Ovary (tissue), 9 donors: ENCODE results near the gene HEPACAM2. TPM values are rescaled to one million over a fixed set of nuclear protein-coding genes. Genes with fewer than 3 reads are reported as not detected.

Source experiments
- DNase-seq, 5 donors: peaks; one replicate each; pipeline ENCODE4 v3.0.0-alpha.2; 2019 to 2020
- H3K27ac ChIP-seq, 2 donors: fragments of 200-600 bp; one replicate each; pipeline versions ENCODE4 v1.5.1 to v1.8.0; 2019 to 2022
- H3K27me3 ChIP-seq: fragments of 200-600 bp; one replicate; pipeline ENCODE4 v1.8.0; 2022
- H3K36me3 ChIP-seq: fragments of 200-600 bp; sonication (generic); one replicate; pipeline ENCODE4 v1.5.1; 2019
- H3K4me1 ChIP-seq: one replicate; pipeline ENCODE4 v1.8.1; 2013; ENCODE audit warnings: mild to moderate bottlenecking, moderate library complexity; ENCODE audit not compliant: insufficient read depth
- H3K4me3 ChIP-seq: fragments of 200-600 bp; sonication (generic); one replicate; pipeline ENCODE4 v1.5.1; 2017
- H3K9me3 ChIP-seq, 2 donors: fragments of 200-600 bp in 1 of 2; sonication (generic) in 1 of 2; one replicate each; pipeline versions ENCODE4 v1.5.1 to v1.8.1; 2013 to 2019; ENCODE audit warnings: mild to moderate bottlenecking in 1 of 2, moderate library complexity in 1 of 2
- EP300 ChIP-seq: sonication (generic); formaldehyde crosslinking; IDR thresholded peaks from one replicate; pipeline ENCODE4 v1.6.1; 2017; ENCODE audit warnings: antibody characterized with exemption
- POLR2A ChIP-seq: fragments of 450-650 bp; IDR thresholded peaks from one replicate; pipeline ENCODE4 v1.6.1; 2017; ENCODE audit warnings: antibody characterized with exemption, mild to moderate bottlenecking, moderate library complexity
- WGBS, 3 donors: extraction: QIAGEN DNeasy Blood & Tissue Kit in 1 of 3; methylation state at CpG; one replicate each; pipeline versions ENCODE4 v1.1.5 to v1.1.7; 2013 to 2017; 5-methylcytosine and 5-hydroxymethylcytosine counted together
- intact Hi-C, 4 donors: fragments of 100-400 bp; cut with DNase I; formaldehyde crosslinking; loops; one replicate each; pipeline versions ENCODE4 v1.11.0 to v1.15.1; 2022 to 2023
- polyA plus RNA-seq, 2 donors: library from polyadenylated mRNA; stranded (reverse); fragments of 200-250 nt in 1 of 2; fragments of 350-450 nt in 1 of 2; fragmentation: Illumina TruSeq in 1 of 2; extraction: RNeasy Lipid Tissue Mini Kit (QIAGEN cat#74804) in 1 of 2; gene quantifications; one replicate each; pipeline ENCODE4 v1.2.3, GENCODE V29; 2013 to 2014
- total RNA-seq, 7 donors: library from RNA; depleted of rRNA in 2 of 7; stranded (reverse); fragments of >200 nt in 2 of 7; fragmentation: NEBNext Ultra II Directional in 3 of 7; extraction: Animal tissue kit (Norgen Biotek cat#: 25700) in 3 of 7; gene quantifications; one replicate each; pipeline versions ENCODE4 v1.1.0 to v1.2.4, GENCODE V29; 2016 to 2023
- TF ChIP-seq, protein P1 (sequence below), 3 donors: fragments of 450-650 bp in 2 of 3; fragments of 200-600 bp in 1 of 3; IDR thresholded peaks; one replicate each; pipeline versions ENCODE4 v1.5.1 to v1.8.0; 2016 to 2022; ENCODE audit warnings: antibody characterized with exemption in 3 of 3, mild to moderate bottlenecking in 1 of 3
- donor health status: DM: no; HTN: no; CAD: no; lungs with moderate emphysema.
- donor health status: DM: no; HTN: no; CAD: no.
- donor health status: Bipolar disorder and iron deficiency.
- donor health status: DM: yes; HTN: yes; CAD: no.
- donor health status: DM: no; HTN: no; CAD: no.
- donor health status: DM: yes; HTN: yes; CAD: no.

The HEPACAM2 gene
- total and polyA plus RNA-seq, 9 donors, result not detected

GRCh38 chr7:93175219-93175618, 51.0 kb downstream of the HEPACAM2 start:
- 85 to 97% (median 90%) methylated on average over 2 of the region's 2 CpGs for WGBS, 3 donors
- no peaks in the 10 kb centered on the region for H3K36me3 ChIP-seq

GRCh38 chr7:93172683-93173082, 53.6 kb downstream of the HEPACAM2 start:
- Histone ChIP-seq H3K27ac (no peak overlapping the region), H3K9me3 (no peaks in the 10 kb centered on the region), H3K27me3 (no peaks in the 10 kb centered on the region), H3K4me3 (no peak overlapping the region), H3K4me1 (no peaks in the 10 kb centered on the region), H3K36me3 (no peaks in the 10 kb centered on the region)
- intact Hi-C loops, result no loop called here
- no peak for DNase-seq
- 63 to 72% (median 65%) methylated on average over 2 of the region's 2 CpGs for WGBS, 3 donors
- TF ChIP-seq POLR2A (no peak), EP300 (no peak)
- TF ChIP-seq, protein P1, sequence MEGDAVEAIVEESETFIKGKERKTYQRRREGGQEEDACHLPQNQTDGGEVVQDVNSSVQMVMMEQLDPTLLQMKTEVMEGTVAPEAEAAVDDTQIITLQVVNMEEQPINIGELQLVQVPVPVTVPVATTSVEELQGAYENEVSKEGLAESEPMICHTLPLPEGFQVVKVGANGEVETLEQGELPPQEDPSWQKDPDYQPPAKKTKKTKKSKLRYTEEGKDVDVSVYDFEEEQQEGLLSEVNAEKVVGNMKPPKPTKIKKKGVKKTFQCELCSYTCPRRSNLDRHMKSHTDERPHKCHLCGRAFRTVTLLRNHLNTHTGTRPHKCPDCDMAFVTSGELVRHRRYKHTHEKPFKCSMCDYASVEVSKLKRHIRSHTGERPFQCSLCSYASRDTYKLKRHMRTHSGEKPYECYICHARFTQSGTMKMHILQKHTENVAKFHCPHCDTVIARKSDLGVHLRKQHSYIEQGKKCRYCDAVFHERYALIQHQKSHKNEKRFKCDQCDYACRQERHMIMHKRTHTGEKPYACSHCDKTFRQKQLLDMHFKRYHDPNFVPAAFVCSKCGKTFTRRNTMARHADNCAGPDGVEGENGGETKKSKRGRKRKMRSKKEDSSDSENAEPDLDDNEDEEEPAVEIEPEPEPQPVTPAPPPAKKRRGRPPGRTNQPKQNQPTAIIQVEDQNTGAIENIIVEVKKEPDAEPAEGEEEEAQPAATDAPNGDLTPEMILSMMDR (IDR thresholded peaks at IDR 0.05), result no peak

More at GRCh38 chr7:93175219-93175618, 51.0 kb downstream of the HEPACAM2 start:
- H3K4me1 ChIP-seq, result no peaks in the 10 kb centered on the region
- no peaks in the 10 kb centered on the region for H3K27me3 ChIP-seq
- no peak overlapping the region for H3K4me3 ChIP-seq
- intact Hi-C loops, result no loop called here
- no peak for DNase-seq
- TF ChIP-seq, protein P1 (IDR thresholded peaks at IDR 0.05), result no peak
- TF ChIP-seq POLR2A (no peak), EP300 (no peak)
- H3K9me3 ChIP-seq, result no peaks in the 10 kb centered on the region
- no peak overlapping the region for H3K27ac ChIP-seq

DNA sequence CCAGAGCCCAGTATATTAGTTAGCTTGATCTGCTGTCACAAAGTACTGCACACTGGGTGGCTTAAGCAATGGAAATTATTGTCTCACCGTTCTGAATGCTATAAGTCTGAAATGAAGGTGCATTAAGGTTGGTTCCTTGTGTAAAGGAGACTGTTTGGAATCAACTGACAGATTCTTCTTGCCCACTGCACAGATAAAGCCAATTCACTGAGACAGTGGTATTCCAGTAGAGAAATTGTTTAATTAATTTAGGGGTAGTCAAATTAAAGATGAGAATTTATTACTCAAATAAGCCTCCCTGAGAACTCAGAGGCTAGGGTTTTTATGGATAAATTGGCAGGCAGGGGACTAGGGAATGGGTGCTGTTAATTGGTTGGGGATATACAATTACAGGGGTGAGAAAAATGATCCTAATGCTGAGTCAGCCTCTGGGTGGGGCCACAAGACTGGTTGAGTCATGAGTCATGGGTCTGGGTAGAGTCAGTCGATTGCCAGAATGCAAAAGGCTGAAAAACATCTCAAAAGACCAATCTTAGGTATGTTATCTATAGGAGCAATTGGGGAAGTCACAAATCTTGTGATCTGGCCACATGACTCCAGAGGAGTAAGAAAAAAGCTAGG, 54.6 kb downstream of the HEPACAM2 start:
- H3K27ac ChIP-seq, result no peak overlapping the region
- H3K4me1 ChIP-seq, result no peaks in the 10 kb centered on the region
- intact Hi-C loops, result no loop called here
- 56 to 61% (median 58%) methylated on average over 2 of the region's 2 CpGs for WGBS, 3 donors
- H3K4me3 ChIP-seq, result no peak overlapping the region
- no peaks in the 10 kb centered on the region for H3K9me3 ChIP-seq
- DNase-seq, result no peak
- no peaks in the 10 kb centered on the region for H3K27me3 ChIP-seq
- no peaks in the 10 kb centered on the region for H3K36me3 ChIP-seq
- TF ChIP-seq POLR2A, result no peak
- TF ChIP-seq, protein P1 (IDR thresholded peaks at IDR 0.05), result no peak
- no peak for TF ChIP-seq EP300

DNA sequence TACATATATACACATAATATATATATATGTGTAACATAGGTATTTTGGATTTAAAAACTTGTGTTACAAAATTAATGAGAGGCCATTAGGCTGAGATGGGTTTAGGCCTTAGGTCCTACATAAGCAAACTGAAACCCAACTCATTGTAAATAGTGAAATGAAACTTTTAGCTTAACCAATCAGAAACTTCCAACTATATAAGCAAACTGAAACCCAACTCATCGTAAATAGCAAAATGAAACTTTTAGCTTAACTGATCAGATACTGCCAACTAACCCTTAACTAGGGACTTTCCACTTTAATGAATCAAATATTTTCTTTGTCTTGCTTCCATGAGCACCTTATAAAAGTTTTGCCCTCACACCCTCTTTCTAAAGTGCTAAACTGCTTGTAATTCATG, 60.8 kb downstream of the HEPACAM2 start:
- Histone ChIP-seq H3K27ac (no peak overlapping the region), H3K4me1 (no peaks in the 10 kb centered on the region), H3K4me3 (no peak overlapping the region), H3K27me3 (no peaks in the 10 kb centered on the region), H3K9me3 (no peaks in the 10 kb centered on the region), H3K36me3 (no peaks in the 10 kb centered on the region)
- DNase-seq, result no peak
- TF ChIP-seq EP300 (no peak), POLR2A (no peak)
- TF ChIP-seq, protein P1 (IDR thresholded peaks at IDR 0.05), result no peak
- 46 to 80% (median 67%) methylated on average over 1 of the region's 1 CpG for WGBS, 3 donors
- intact Hi-C loops, result no loop called here
